CD8-positive, alpha-beta memory T cell (primary cell): ENCODE data around the gene GALK2. TPM values are rescaled to one million over a fixed set of nuclear protein-coding genes. Genes with fewer than 3 reads are reported as not detected.
A peak's percentile ranks its signal among the peaks of the same experiment; 100 is the strongest.
"Not testable (repeated sequence)": the region's sequence is repeated elsewhere in the genome, so short reads cannot be mapped to it uniquely, and the experiment has no call there.

ENCODE experiments used
- CTCF ChIA-PET: fragments of 350-600 bp; sonication (Branson Sonifier 250); formaldehyde crosslinking; loops from one replicate; lab custom pipeline; 2021; ENCODE audit warnings: antibody characterized with exemption; lab: Charles Lee
- POLR2A ChIA-PET: fragments of 350-600 bp; sonication (Branson Sonifier 250); formaldehyde crosslinking; loops from one replicate; lab custom pipeline; 2021; ENCODE audit warnings: antibody characterized with exemption; lab: Charles Lee
- DNase-seq, 5 donors: peaks; one replicate each; pipeline versions ENCODE4 v3.0.0 to v3.0.0-alpha.2; 2020 to 2022; ENCODE audit warnings: mixed read lengths in 1 of 5
- H3K27ac ChIP-seq: one replicate; pipeline ENCODE4 v1.7.0; 2013; ENCODE audit warnings: low read depth, mild to moderate bottlenecking, low read length, moderate library complexity
- H3K27me3 ChIP-seq: 2 replicates; pipeline ENCODE4 v1.7.0; 2013; ENCODE audit warnings: low read length, mild to moderate bottlenecking; ENCODE audit not compliant: insufficient read depth, poor library complexity, severe bottlenecking
- H3K36me3 ChIP-seq: 2 replicates; pipeline ENCODE4 v1.7.0; 2013; ENCODE audit warnings: mild to moderate bottlenecking, low read length, moderate library complexity; ENCODE audit not compliant: insufficient read depth
- H3K4me1 ChIP-seq: 2 replicates; pipeline ENCODE4 v1.7.0; 2013; ENCODE audit warnings: mild to moderate bottlenecking, low read length, moderate library complexity; ENCODE audit not compliant: insufficient read depth
- H3K4me3 ChIP-seq: 2 replicates; pipeline ENCODE4 v1.7.0; 2013; ENCODE audit warnings: mild to moderate bottlenecking, low read length
- H3K9me3 ChIP-seq: 2 replicates; pipeline ENCODE4 v1.7.0; 2013; ENCODE audit warnings: mild to moderate bottlenecking, low read length
- H3K27ac Mint-ChIP-seq, 8 donors: one replicate each; pipeline ENCODE4 v1.8.0; 2020 to 2021; ENCODE audit warnings: mixed read lengths in 8 of 8, mild to moderate bottlenecking in 6 of 8, inconsistent platforms in 3 of 8, moderate library complexity in 3 of 8
- H3K27me3 Mint-ChIP-seq, 2 donors: one replicate each; pipeline ENCODE4 v1.8.0; 2020 to 2021; ENCODE audit warnings: mixed read lengths in 2 of 2, mild to moderate bottlenecking in 1 of 2, moderate library complexity in 1 of 2
- H3K36me3 Mint-ChIP-seq, 3 donors: one replicate each; pipeline ENCODE4 v1.8.0; 2020 to 2021; ENCODE audit warnings: mixed read lengths in 3 of 3, inconsistent platforms in 1 of 3, mild to moderate bottlenecking in 1 of 3
- H3K4me1 Mint-ChIP-seq, 3 donors: one replicate each; pipeline ENCODE4 v1.8.0; 2020 to 2021; ENCODE audit warnings: mixed read lengths in 3 of 3, inconsistent platforms in 1 of 3, mild to moderate bottlenecking in 1 of 3
- H3K4me3 Mint-ChIP-seq, 7 donors: one replicate each; pipeline ENCODE4 v1.8.0; 2020 to 2021; ENCODE audit warnings: mixed read lengths in 7 of 7, mild to moderate bottlenecking in 6 of 7, moderate library complexity in 4 of 7, inconsistent platforms in 2 of 7
- H3K9me3 Mint-ChIP-seq, 5 donors: one replicate each; pipeline ENCODE4 v1.8.0; 2020 to 2022; ENCODE audit warnings: mixed read lengths in 5 of 5, mild to moderate bottlenecking in 3 of 5, moderate library complexity in 2 of 5, inconsistent platforms in 1 of 5
- polyA plus RNA-seq: library from polyadenylated mRNA; unstranded; fragments of 300-500 nt; fragmentation: Illumina TruSeq; gene quantifications from one replicate; pipeline ENCODE4 v1.2.3, GENCODE V29; 2021
- total RNA-seq, 2 experiments: library from RNA; stranded (reverse); gene quantifications; one replicate each; pipeline ENCODE4 v1.2.3, GENCODE V29; 2021

Gene GALK2
- total and polyA plus RNA-seq, 3 experiments from 2014 or later, result 21.3 to 28.0 (median 26.2) TPM

- Histone ChIP-seq H3K9me3 (no peaks in the 10 kb centered on the region), H3K4me1 (no peaks in the 10 kb centered on the region), H3K27ac (no peak overlapping the region), H3K27me3 (no peaks in the 10 kb centered on the region), H3K4me3 (no peak overlapping the region), H3K36me3 (peaks cover 1% of the 10 kb centered on the region)
- Mint-ChIP-seq H3K4me1 (no peaks in the 10 kb centered on the region), H3K27ac (no peak overlapping the region), H3K9me3 (peaks cover 2 to 11% (median 8%) of the 10 kb centered on the region in 5 donors), H3K36me3 (peaks cover 45 to 74% (median 63%) of the 10 kb centered on the region in 3 donors), H3K4me3 (no peak overlapping the region), H3K27me3 (no peaks in the 10 kb centered on the region)
- ChIA-PET POLR2A (no interaction called here), CTCF (no interaction called here)
- DNase-seq, result no peak
These were observed 78.2 kb downstream of the GALK2 start for GRCh38 chr15:49248291-49248690.

- Histone ChIP-seq H3K4me3 (no peak overlapping the region), H3K27ac (no peak overlapping the region), H3K9me3 (no peaks in the 10 kb centered on the region), H3K36me3 (no peaks in the 10 kb centered on the region), H3K4me1 (no peaks in the 10 kb centered on the region), H3K27me3 (no peaks in the 10 kb centered on the region)
- ChIA-PET CTCF (no interaction called here), POLR2A (no interaction called here)
- DNase-seq, result no peak
- peaks cover 12 to 21% (median 19%) of the 10 kb centered on the region in 3 donors for H3K36me3 Mint-ChIP-seq
- peak overlapping the region in 1 of 8 donors; percentile 39 for H3K27ac Mint-ChIP-seq
- peaks cover 2 to 13% (median 8%) of the 10 kb centered on the region in 5 donors for H3K9me3 Mint-ChIP-seq
- H3K4me3 Mint-ChIP-seq, result no peak overlapping the region
- H3K4me1 Mint-ChIP-seq, result peaks cover 0 to 8% (median 8%) of the 10 kb centered on the region in 3 donors
- H3K27me3 Mint-ChIP-seq, result no peaks in the 10 kb centered on the region
These were observed 86.1 kb downstream of the GALK2 start for GRCh38 chr15:49255966-49256759.

GRCh38 chr15:49265117-49265516 lies 95.1 kb downstream of the GALK2 start:
- CTCF ChIA-PET, H3K4me3 ChIP-seq, H3K36me3 ChIP-seq, H3K4me3 Mint-ChIP-seq, POLR2A ChIA-PET, H3K9me3 Mint-ChIP-seq, H3K27ac Mint-ChIP-seq, H3K27me3 ChIP-seq, H3K9me3 ChIP-seq, H3K4me1 ChIP-seq, DNase-seq, H3K27me3 Mint-ChIP-seq, H3K27ac ChIP-seq: not testable (repeated sequence)
- peaks cover 4 to 16% (median 5%) of the 10 kb centered on the region in 3 donors for H3K4me1 Mint-ChIP-seq
- H3K36me3 Mint-ChIP-seq, result peaks cover 17 to 19% (median 18%) of the 10 kb centered on the region in 3 donors

GRCh38 chr15:49265911-49266310 lies 95.9 kb downstream of the GALK2 start:
- no peaks in the 10 kb centered on the region for H3K9me3 ChIP-seq
- H3K36me3 ChIP-seq, result no peaks in the 10 kb centered on the region
- H3K27ac ChIP-seq, result no peak overlapping the region
- H3K4me3 ChIP-seq, result no peak overlapping the region
- ChIA-PET POLR2A (no interaction called here), CTCF (no interaction called here)
- peaks cover 0 to 3% (median 2%) of the 10 kb centered on the region in 5 donors for H3K9me3 Mint-ChIP-seq
- peaks cover 5 to 16% (median 9%) of the 10 kb centered on the region in 3 donors for H3K4me1 Mint-ChIP-seq
- no peaks in the 10 kb centered on the region for H3K27me3 Mint-ChIP-seq
- no peak overlapping the region for H3K4me3 Mint-ChIP-seq
- H3K27me3 ChIP-seq, result no peaks in the 10 kb centered on the region
- H3K4me1 ChIP-seq, result no peaks in the 10 kb centered on the region
- DNase-seq, result no peak
- H3K27ac Mint-ChIP-seq, result no peak overlapping the region
- peaks cover 19 to 24% (median 22%) of the 10 kb centered on the region in 3 donors for H3K36me3 Mint-ChIP-seq

GRCh38 chr15:49270541-49271421 lies 100.7 kb downstream of the GALK2 start:
- Histone ChIP-seq H3K4me1 (no peaks in the 10 kb centered on the region), H3K27ac (no peak overlapping the region), H3K4me3 (no peak overlapping the region), H3K9me3 (no peaks in the 10 kb centered on the region), H3K36me3 (no peaks in the 10 kb centered on the region), H3K27me3 (no peaks in the 10 kb centered on the region)
- ChIA-PET CTCF (no interaction called here), POLR2A (no interaction called here)
- Mint-ChIP-seq H3K36me3 (peaks cover 9 to 41% (median 24%) of the 10 kb centered on the region in 3 donors), H3K27ac (peak overlapping the region in 1 of 8 donors; percentile 38), H3K4me3 (no peak overlapping the region), H3K9me3 (no peaks in the 10 kb centered on the region), H3K4me1 (peaks cover 6 to 16% (median 12%) of the 10 kb centered on the region in 3 donors), H3K27me3 (no peaks in the 10 kb centered on the region)
- DNase-seq, result no peak

GRCh38 chr15:49273734-49274318 lies 103.8 kb downstream of the GALK2 start:
- H3K4me3 ChIP-seq, result no peak overlapping the region

GRCh38 chr15:49278751-49279150 lies 108.7 kb downstream of the GALK2 start:
- CTCF ChIA-PET, result no interaction called here
- POLR2A ChIA-PET, result no interaction called here
- Mint-ChIP-seq H3K4me3 (no peak overlapping the region), H3K4me1 (peaks cover 0 to 7% (median 1%) of the 10 kb centered on the region in 3 donors), H3K27me3 (no peaks in the 10 kb centered on the region), H3K9me3 (no peaks in the 10 kb centered on the region), H3K27ac (no peak overlapping the region), H3K36me3 (peaks cover 32 to 56% (median 36%) of the 10 kb centered on the region in 3 donors)
- no peaks in the 10 kb centered on the region for H3K27me3 ChIP-seq
- H3K9me3 ChIP-seq, result no peaks in the 10 kb centered on the region
- DNase-seq, result no peak
- H3K36me3 ChIP-seq, result peaks cover 4% of the 10 kb centered on the region
- no peak overlapping the region for H3K27ac ChIP-seq
- H3K4me1 ChIP-seq, result no peaks in the 10 kb centered on the region
- no peak overlapping the region for H3K4me3 ChIP-seq

More at GRCh38 chr15:49273734-49274318, 103.8 kb downstream of the GALK2 start:
- Histone ChIP-seq H3K36me3 (no peaks in the 10 kb centered on the region), H3K4me1 (no peaks in the 10 kb centered on the region), H3K9me3 (no peaks in the 10 kb centered on the region), H3K27me3 (no peaks in the 10 kb centered on the region), H3K27ac (no peak overlapping the region)
- CTCF ChIA-PET, result no interaction called here
- Mint-ChIP-seq H3K4me1 (peaks cover 3 to 7% (median 7%) of the 10 kb centered on the region in 3 donors), H3K4me3 (no peak overlapping the region), H3K27ac (peak overlapping the region in 3 of 8 donors; percentile 36 to 80 (median 55)), H3K36me3 (peaks cover 6 to 43% (median 19%) of the 10 kb centered on the region in 3 donors), H3K27me3 (no peaks in the 10 kb centered on the region), H3K9me3 (no peaks in the 10 kb centered on the region)
- POLR2A ChIA-PET, result no interaction called here
- DNase-seq, result no peak
